HepG2 (cell line): ENCODE results near the gene CNBD2. TPM values are rescaled to one million over a fixed set of nuclear protein-coding genes. Genes with fewer than 3 reads are reported as not detected.

Experiments used
- CENPT ChIP-seq: sonication (generic); formaldehyde crosslinking; IDR thresholded peaks from 2 replicates; pipeline ENCODE4 v1.8.0; 2022; ENCODE audit warnings: low read depth, mild to moderate bottlenecking, moderate library complexity, missing genetic modification reagents
- HMGXB3 ChIP-seq: sonication (generic); formaldehyde crosslinking; IDR thresholded peaks from 2 replicates; pipeline ENCODE4 v1.4.0; 2020; ENCODE audit warnings: missing genetic modification reagents, borderline replicate concordance
- HNF4G ChIP-seq, 2 experiments: sonication (generic) in 1 of 2; formaldehyde crosslinking in 1 of 2; IDR thresholded peaks; 2 replicates each; pipeline versions ENCODE4 v1.4.0 to v1.6.1; 2011 to 2020; ENCODE audit warnings: borderline replicate concordance in 2 of 2, low read depth in 2 of 2, mild to moderate bottlenecking in 2 of 2, low read length in 1 of 2, missing genetic modification reagents in 1 of 2, moderate library complexity in 1 of 2
- HOXA7 ChIP-seq: sonication (generic); formaldehyde crosslinking; IDR thresholded peaks from 2 replicates; pipeline ENCODE4 v1.8.1; 2022; ENCODE audit warnings: mild to moderate bottlenecking, missing genetic modification reagents, moderate library complexity
- ISX ChIP-seq: sonication (generic); formaldehyde crosslinking; conservative IDR thresholded peaks from 2 replicates; pipeline ENCODE4 v1.5.0; 2020; ENCODE audit warnings: missing genetic modification reagents
- RBM22 ChIP-seq: fragments of 200-400 bp; formaldehyde crosslinking; optimal IDR thresholded peaks from 2 replicates; pipeline ENCODE3; 2017; ENCODE audit warnings: mild to moderate bottlenecking, low read length, moderate library complexity
- SAFB2 ChIP-seq: sonication (generic); formaldehyde crosslinking; IDR thresholded peaks from 2 replicates; pipeline ENCODE4 v1.5.1; 2020; ENCODE audit warnings: missing genetic modification reagents, low read depth, mild to moderate bottlenecking, borderline replicate concordance
- SALL1 ChIP-seq: sonication (generic); formaldehyde crosslinking; IDR thresholded peaks from 2 replicates; pipeline ENCODE4 v1.8.0; 2022; ENCODE audit warnings: mild to moderate bottlenecking, missing genetic modification reagents
- SATB2 ChIP-seq: sonication (generic); formaldehyde crosslinking; IDR thresholded peaks from 2 replicates; pipeline ENCODE4 v1.5.0; 2020; ENCODE audit warnings: missing genetic modification reagents
- SMAD1 ChIP-seq: sonication (generic); formaldehyde crosslinking; IDR thresholded peaks from 2 replicates; pipeline ENCODE4 v1.4.0; 2020; ENCODE audit warnings: missing genetic modification reagents, low read depth, mild to moderate bottlenecking, borderline replicate concordance
- SP4 ChIP-seq: sonication (generic); formaldehyde crosslinking; IDR thresholded peaks from 2 replicates; pipeline ENCODE4 v1.8.1; 2023; ENCODE audit warnings: mild to moderate bottlenecking, missing genetic modification reagents
- THAP9 ChIP-seq: sonication (generic); formaldehyde crosslinking; IDR thresholded peaks from 2 replicates; pipeline ENCODE4; 2020; ENCODE audit warnings: missing genetic modification reagents, mild to moderate bottlenecking, borderline replicate concordance
- ZNF225 ChIP-seq: sonication (generic); formaldehyde crosslinking; IDR thresholded peaks from 2 replicates; pipeline ENCODE4 v1.4.0; 2020; ENCODE audit warnings: mild to moderate bottlenecking, missing genetic modification reagents
- ZNF30 ChIP-seq: sonication (generic); formaldehyde crosslinking; IDR thresholded peaks from 2 replicates; pipeline ENCODE4 v1.5.0; 2020; ENCODE audit warnings: mild to moderate bottlenecking, missing genetic modification reagents
- ZNF34 ChIP-seq: sonication (generic); formaldehyde crosslinking; IDR thresholded peaks from 2 replicates; pipeline ENCODE4 v1.4.0; 2020; ENCODE audit warnings: mild to moderate bottlenecking, missing genetic modification reagents, borderline replicate concordance
- ZNF512 ChIP-seq: sonication (generic); formaldehyde crosslinking; IDR thresholded peaks from 2 replicates; pipeline ENCODE4 v1.4.0; 2020; ENCODE audit warnings: mild to moderate bottlenecking, missing genetic modification reagents
- ZNF883 ChIP-seq: sonication (generic); formaldehyde crosslinking; IDR thresholded peaks from 2 replicates; pipeline ENCODE4 v1.5.1; 2020; ENCODE audit warnings: mild to moderate bottlenecking, missing genetic modification reagents; ENCODE audit errors: not compliant biosample characterization
- polyA plus RNA-seq, 8 experiments: library from polyadenylated mRNA; depleted of rRNA in 3 of 8; stranded (reverse) in 7 of 8; unstranded in 1 of 8; fragments of >200 nt; fragmentation: Illumina TruSeq in 4 of 8; extraction: Trizol in 4 of 8; gene quantifications; 2 replicates each; pipeline versions ENCODE4 v1.2.1 to v1.2.3, GENCODE V29; 2011 to 2016; ENCODE audit warnings: low read depth in 4 of 8, missing spikeins in 1 of 8, mixed read lengths in 1 of 8; ENCODE audit not compliant: insufficient read depth in 1 of 8
- total RNA-seq, 5 experiments: library from RNA; depleted of rRNA; stranded (reverse); fragments of >200 nt; fragmentation: Illumina TruSeq; extraction: Trizol; gene quantifications; 2 replicates each; pipeline ENCODE4 v1.2.3, GENCODE V29; 2016; ENCODE audit warnings: low read depth in 1 of 5

The CNBD2 gene
- total and polyA plus RNA-seq, 2 of the 13 experiments (the other 11 are each of a cell fraction or from before 2014, with no cell fraction given): 12.4 to 22.8 TPM

- TF ChIP-seq HMGXB3 (CRISPR knock-in tag) (0 out of 2 replicates have a peak, but pooled peaks have one; percentile 28), SP4 (CRISPR knock-in tag) (no peak), HNF4G (IDR thresholded peaks at IDR 0.05; ENCODE audit: borderline replicate concordance, low read depth, low read length) (no peak; the same call in 1 of the 2 replicates), HNF4G (CRISPR knock-in tag; IDR thresholded peaks at IDR 0.05; ENCODE audit: borderline replicate concordance, low read depth) (peak; percentile 40; the same call in 1 of the 2 replicates), ISX (no peak), RBM22 (no peak), SAFB2 (CRISPR knock-in tag) (no peak), ZNF512 (no peak), SALL1 (CRISPR knock-in tag) (peak; percentile 67; the same call in 1 of the 2 replicates), ZNF30 (no peak), THAP9 (CRISPR knock-in tag) (peak; percentile 58; the same call in 1 of the 2 replicates), HOXA7 (CRISPR knock-in tag) (no peak), ZNF225 (CRISPR knock-in tag) (0 out of 2 replicates have a peak, but pooled peaks have one; percentile 37), CENPT (CRISPR knock-in tag) (no peak), SATB2 (no peak), ZNF34 (CRISPR knock-in tag) (no peak), ZNF883 (no peak), SMAD1 (CRISPR knock-in tag) (peak; percentile 33; the same call in 1 of the 2 replicates)
These were observed 50.0 kb downstream of the CNBD2 start (continued) for GRCh38 chr20:36018208-36018988.
